Right lobe of liver (tissue), 6 donors: ENCODE data around the gene PICK1. TPM values are rescaled to one million over a fixed set of nuclear protein-coding genes. Genes with fewer than 3 reads are reported as not detected.

Source experiments
- ATAC-seq, 4 donors: fragments of 200-7000 bp; cut with Tn5 transposase; one replicate each; pipeline ENCODE4 v1.9.1; 2020; ENCODE audit warnings: mild to moderate bottlenecking in 4 of 4, moderate library complexity in 4 of 4
- DNase-seq, 3 donors: peaks; one replicate each; pipeline ENCODE4 v3.0.0-alpha.2; 2020
- H3K27ac ChIP-seq, 3 donors: fragments of 200-600 bp; one replicate each; pipeline ENCODE4 v1.8.0; 2022
- H3K27me3 ChIP-seq, 2 donors: fragments of 200-600 bp; one replicate each; pipeline ENCODE4 v1.8.0; 2022
- H3K36me3 ChIP-seq, 4 donors: fragments of 200-600 bp; sonication (generic) in 1 of 4; one replicate each; pipeline versions ENCODE4 v1.5.1 to v1.8.0; 2017 to 2022; ENCODE audit warnings: control low read depth in 1 of 4
- H3K4me1 ChIP-seq, 4 donors: fragments of 200-600 bp; sonication (generic) in 1 of 4; one replicate each; pipeline versions ENCODE4 v1.5.1 to v1.8.0; 2017 to 2022; ENCODE audit warnings: control low read depth in 1 of 4
- H3K4me3 ChIP-seq, 3 donors: fragments of 200-600 bp; one replicate each; pipeline ENCODE4 v1.8.0; 2022
- H3K9me3 ChIP-seq, 4 donors: fragments of 200-600 bp; sonication (generic) in 1 of 4; one replicate each; pipeline versions ENCODE4 v1.5.1 to v1.8.0; 2017 to 2022; ENCODE audit warnings: control low read depth in 1 of 4
- CTCF ChIP-seq, 4 donors: fragments of 200-600 bp in 3 of 4; fragments of 450-650 bp in 1 of 4; IDR thresholded peaks; one replicate each; pipeline versions ENCODE4 v1.5.1 to v1.8.0; 2016 to 2022; ENCODE audit warnings: antibody characterized with exemption in 4 of 4, mild to moderate bottlenecking in 2 of 4
- POLR2A ChIP-seq: fragments of 450-650 bp; IDR thresholded peaks from one replicate; pipeline ENCODE4 v1.6.1; 2017; ENCODE audit warnings: antibody characterized with exemption, mild to moderate bottlenecking
- WGBS: methylation state at CpG from one replicate; pipeline ENCODE4 v1.1.6; 2018; ENCODE audit warnings: low coverage, low lambda C conversion rate; ENCODE audit not compliant: insufficient coverage; ENCODE audit errors: missing lambda C conversion rate; 5-methylcytosine and 5-hydroxymethylcytosine counted together
- intact Hi-C, 2 donors: fragments of 100-400 bp; cut with DNase I; formaldehyde crosslinking; loops; one replicate each; pipeline versions ENCODE4 v1.11.2 to v1.14.1; 2022
- total RNA-seq, 6 experiments: library from RNA; depleted of rRNA in 2 of 6; stranded (reverse); fragments of >200 nt in 2 of 6; fragmentation: NEBNext Ultra II Directional in 3 of 6; extraction: Animal tissue kit (Norgen Biotek cat#: 25700) in 3 of 6; gene quantifications; one replicate each; pipeline versions ENCODE4 v1.1.0 to v1.2.4, GENCODE V29; 2016 to 2023
- donor health status: DM: no; HTN: yes; CAD: no.
- donor health status: DM: no; HTN: no; CAD: no.
- donor health status: DM: no; HTN: no; CAD: no.
- donor health status: DM: no; HTN: yes; CAD: no.
- donor health status: DM: no; HTN: yes; CAD: no.

Gene PICK1
- total RNA-seq, 6 experiments from 2014 or later, result 13.0 to 26.4 (median 20.3) TPM

GRCh38 chr22:38073150-38074130 is 16.2 kb downstream of the PICK1 start:
- Histone ChIP-seq H3K36me3 (peaks cover 0 to 21% (median 8%) of the 10 kb centered on the region in 4 donors), H3K9me3 (no peaks in the 10 kb centered on the region), H3K4me3 (no peak overlapping the region), H3K4me1 (peaks cover 0 to 8% (median 0%) of the 10 kb centered on the region in 4 donors), H3K27ac (no peak overlapping the region), H3K27me3 (no peaks in the 10 kb centered on the region)
- TF ChIP-seq CTCF (IDR thresholded peaks at IDR 0.05) (no peak), POLR2A (no peak)
- WGBS, result 90% methylated on average over 10 of the region's 28 CpGs
- intact Hi-C loops, result no loop called here
- no peak for ATAC-seq
- DNase-seq, result peak in 1 of 3 donors; percentile 50

- Histone ChIP-seq H3K27me3 (no peaks in the 10 kb centered on the region), H3K9me3 (no peaks in the 10 kb centered on the region), H3K36me3 (peaks cover 0 to 16% (median 5%) of the 10 kb centered on the region in 4 donors), H3K4me1 (peaks cover 0 to 8% (median 0%) of the 10 kb centered on the region in 4 donors), H3K4me3 (no peak overlapping the region), H3K27ac (no peak overlapping the region)
- DNase-seq (peak in 1 of 3 donors; percentile 50), ATAC-seq (no peak)
- intact Hi-C loops, result no loop called here
- 66% methylated on average over 8 of the region's 47 CpGs for WGBS
- peak in 1 of 4 donors; percentile 10 for TF ChIP-seq CTCF (IDR thresholded peaks at IDR 0.05)
- TF ChIP-seq POLR2A, result no peak
Observed at GRCh38 chr22:38074181-38075104, 17.2 kb downstream of the PICK1 start.

GRCh38 chr22:38075105-38075825 is 18.1 kb downstream of the PICK1 start:
- Histone ChIP-seq H3K4me1 (peaks cover 0 to 8% (median 0%) of the 10 kb centered on the region in 4 donors), H3K27ac (no peak overlapping the region), H3K4me3 (no peak overlapping the region), H3K36me3 (peaks cover 0 to 16% (median 5%) of the 10 kb centered on the region in 4 donors), H3K9me3 (no peaks in the 10 kb centered on the region), H3K27me3 (no peaks in the 10 kb centered on the region)
- TF ChIP-seq CTCF (IDR thresholded peaks at IDR 0.05), result no peak
- TF ChIP-seq POLR2A, result no peak
- DNase-seq (peak; percentile 47 to 87 (median 83)), ATAC-seq (peak; percentile 57 to 97 (median 75))
- 74% methylated on average over 14 of the region's 32 CpGs for WGBS
- intact Hi-C loops, result no loop called here

- Histone ChIP-seq H3K9me3 (no peaks in the 10 kb centered on the region), H3K36me3 (peaks cover 0 to 16% (median 5%) of the 10 kb centered on the region in 4 donors), H3K4me1 (peaks cover 0 to 11% (median 0%) of the 10 kb centered on the region in 4 donors), H3K4me3 (no peak overlapping the region), H3K27me3 (no peaks in the 10 kb centered on the region), H3K27ac (no peak overlapping the region)
- DNase-seq, result peak in 1 of 3 donors; percentile 42
- intact Hi-C loops, result no loop called here
- TF ChIP-seq CTCF (IDR thresholded peaks at IDR 0.05) (no peak), POLR2A (no peak)
- no peak for ATAC-seq
- 85% methylated on average over 12 of the region's 13 CpGs for WGBS
Observed at GRCh38 chr22:38075961-38076360, 18.8 kb downstream of the PICK1 start.
